Loucy (cell line): ENCODE data around the gene ASCC1.

Experiments
- CTCF ChIP-seq: fragments of 200-600 bp; sonication (generic); conservative IDR thresholded peaks from 2 replicates; pipeline ENCODE4 v1.5.1; 2014; ENCODE audit warnings: mild to moderate bottlenecking, antibody characterized with exemption, low read length
- EZH2phosphoT487 ChIP-seq: fragments of 200-600 bp; IDR thresholded peaks from 2 replicates; pipeline ENCODE4 v1.6.1; 2018; ENCODE audit warnings: antibody characterized with exemption, mild to moderate bottlenecking, moderate library complexity, borderline replicate concordance

- TF ChIP-seq CTCF: no peak
- no peak for TF ChIP-seq EZH2phosphoT487
These were observed 26.6 kb upstream of the ASCC1 start for GRCh38 chr10:72242675-72243074.
